GM19035 (cell line): ENCODE data around the gene MYH7.
"Not testable (repeated sequence)": the region's sequence is repeated elsewhere in the genome, so short reads cannot be mapped to it uniquely, and the experiment has no call there.

Source experiments
- ATAC-seq: cut with Tn5 transposase; IDR thresholded peaks from one replicate; pipeline ENCODE4 v1.9.1; 2021; ENCODE audit not compliant: unreplicated experiment

MYH7 gene

DNA sequence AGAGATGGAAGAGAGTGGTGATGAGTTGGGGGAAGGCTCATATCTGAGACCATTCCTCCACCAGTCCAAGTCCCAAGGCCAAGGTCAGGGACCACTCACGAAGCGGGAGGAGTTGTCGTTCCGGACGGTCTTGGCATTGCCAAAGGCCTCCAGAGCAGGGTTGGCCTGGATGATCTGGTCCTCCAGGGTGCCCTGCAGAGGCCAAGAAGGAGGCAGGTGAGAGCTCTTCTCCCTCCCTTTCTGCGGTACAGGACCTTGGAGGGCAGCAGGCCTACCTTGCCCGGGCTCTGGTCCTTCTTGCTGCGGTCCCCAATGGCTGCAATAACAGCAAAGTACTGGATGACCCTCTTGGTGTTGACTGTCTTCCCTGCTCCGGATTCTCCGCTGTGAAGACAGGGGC, 4.0 kb downstream of the MYH7 start:
- no peak for ATAC-seq

DNA sequence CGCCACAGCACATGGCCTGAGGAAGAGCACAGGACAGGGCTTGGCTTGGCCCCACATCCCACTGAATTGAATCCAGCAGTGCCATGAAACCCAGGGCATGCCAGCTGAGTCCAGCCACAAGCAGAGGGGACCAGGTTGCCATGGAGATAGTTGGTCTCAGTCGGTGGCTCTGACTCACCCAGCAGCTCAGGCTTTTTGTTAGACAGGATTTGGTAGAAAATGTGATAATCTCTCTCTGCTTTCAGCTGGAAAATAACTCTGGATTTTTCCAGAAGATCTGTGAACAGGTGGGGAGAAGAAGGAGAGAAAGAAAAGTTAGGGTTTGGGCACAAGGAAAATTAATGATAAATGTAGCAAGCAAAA, 4.8 kb downstream of the MYH7 start:
- no peak for ATAC-seq

DNA sequence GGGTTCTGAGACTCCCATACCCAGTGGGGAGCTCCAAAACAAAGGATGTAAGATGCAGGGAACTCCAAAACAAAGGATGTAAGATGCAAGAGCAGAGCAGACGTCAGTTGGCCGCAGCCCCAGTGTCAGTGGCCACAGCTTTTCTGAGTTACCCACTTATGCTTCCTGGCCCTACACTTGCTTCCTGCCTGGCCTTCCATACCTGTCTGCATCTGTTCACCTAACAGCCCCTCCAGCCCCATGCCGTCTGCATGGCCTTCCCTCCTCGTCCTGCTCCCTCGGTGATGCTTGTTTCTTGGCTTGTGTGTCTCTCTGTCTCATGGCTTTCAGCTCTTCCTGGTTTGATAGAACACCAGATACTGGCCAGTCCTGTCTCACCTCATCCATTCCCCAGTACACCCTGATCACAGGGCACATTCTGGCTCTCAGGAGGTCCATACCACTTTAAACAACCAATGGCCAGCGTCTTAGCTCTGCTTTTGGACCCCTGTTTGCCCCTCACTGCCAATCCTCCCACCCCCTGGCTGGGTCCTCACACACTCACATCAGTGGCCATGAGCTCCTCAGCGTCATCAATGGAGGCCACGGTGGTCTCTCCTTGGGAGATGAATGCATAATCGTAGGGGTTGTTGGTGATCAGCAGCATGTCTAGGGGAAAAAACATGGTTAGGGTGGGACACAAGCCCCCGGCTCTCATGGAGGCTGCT, 5.3 kb downstream of the MYH7 start:
- no peak for ATAC-seq

DNA sequence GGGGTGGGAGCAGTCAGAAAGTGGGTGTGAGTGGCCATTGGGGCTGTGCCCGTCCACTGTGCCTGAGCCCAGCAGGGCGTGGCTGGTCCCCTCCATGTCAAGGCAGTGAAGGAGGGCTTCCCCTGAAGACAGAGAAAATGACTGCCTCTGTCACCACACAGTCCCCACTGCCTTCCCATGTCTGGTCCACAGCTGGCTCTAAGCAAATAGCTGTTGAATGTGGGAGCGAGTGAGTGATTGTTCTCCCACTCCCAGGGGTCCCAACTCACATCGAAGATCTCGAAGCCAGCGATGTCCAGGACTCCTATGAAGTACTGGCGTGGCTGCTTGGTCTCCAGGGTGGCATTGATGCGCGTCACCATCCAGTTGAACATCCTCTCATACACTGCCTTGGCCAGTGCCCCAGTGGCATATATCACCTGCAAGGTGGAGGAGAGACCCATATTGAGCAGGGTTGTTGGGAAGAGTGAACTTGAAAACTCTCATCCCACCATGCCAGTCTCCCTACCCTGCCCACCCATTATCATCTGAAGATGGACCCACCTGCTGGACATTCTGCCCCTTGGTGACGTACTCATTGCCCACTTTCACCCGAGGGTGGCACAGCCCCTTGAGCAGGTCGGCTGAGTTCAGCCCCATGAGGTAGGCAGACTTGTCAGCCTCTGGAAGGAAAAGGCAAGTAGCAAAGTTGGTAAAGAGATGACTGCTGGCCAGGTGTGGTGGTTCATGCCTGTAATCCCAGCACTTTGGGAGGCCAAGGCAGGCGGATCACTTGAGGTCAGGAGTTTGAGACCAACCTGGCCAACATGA, 6.6 kb downstream of the MYH7 start:
- ATAC-seq = no peak

DNA sequence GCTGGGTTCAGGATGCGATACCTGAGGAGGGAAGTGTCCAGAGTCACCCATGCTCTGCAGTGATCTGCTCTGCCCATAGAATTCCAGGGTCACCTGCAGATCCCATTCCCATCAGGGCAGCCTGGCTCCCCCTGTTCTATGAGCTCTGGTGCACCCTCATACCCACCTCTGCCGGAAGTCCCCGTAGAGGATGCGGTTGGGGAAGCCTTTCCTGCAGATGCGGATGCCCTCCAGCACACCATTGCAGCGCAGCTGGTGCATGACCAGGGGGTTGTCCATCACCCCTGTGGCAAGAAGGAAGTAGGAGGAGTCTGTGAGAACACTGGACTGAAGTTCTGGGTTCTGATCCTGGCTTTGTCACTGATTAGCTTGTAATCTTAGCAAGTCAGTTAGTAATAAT, 9.7 kb downstream of the MYH7 start:
- not testable (repeated sequence) for ATAC-seq

DNA sequence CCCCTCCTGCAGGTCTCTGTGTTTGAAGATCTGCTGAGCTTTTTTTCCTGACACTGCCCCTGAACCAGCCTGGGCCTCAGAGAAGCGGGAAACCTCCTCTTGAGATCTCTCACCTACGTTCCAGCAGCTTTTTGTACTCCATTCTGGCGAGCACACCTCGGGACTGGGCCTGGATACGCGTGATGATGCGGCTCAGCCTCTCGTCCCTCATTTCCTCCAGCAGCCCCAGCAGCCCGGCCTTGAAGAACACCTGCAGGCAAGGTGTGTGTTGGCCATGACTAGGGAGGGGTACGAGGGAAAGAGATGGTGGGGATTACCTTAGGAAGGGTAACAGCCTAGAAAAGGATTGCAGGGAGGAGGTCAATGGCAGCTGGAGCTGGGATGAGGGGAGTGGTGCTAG, 10.3 kb downstream of the MYH7 start:
- no peak for ATAC-seq

DNA sequence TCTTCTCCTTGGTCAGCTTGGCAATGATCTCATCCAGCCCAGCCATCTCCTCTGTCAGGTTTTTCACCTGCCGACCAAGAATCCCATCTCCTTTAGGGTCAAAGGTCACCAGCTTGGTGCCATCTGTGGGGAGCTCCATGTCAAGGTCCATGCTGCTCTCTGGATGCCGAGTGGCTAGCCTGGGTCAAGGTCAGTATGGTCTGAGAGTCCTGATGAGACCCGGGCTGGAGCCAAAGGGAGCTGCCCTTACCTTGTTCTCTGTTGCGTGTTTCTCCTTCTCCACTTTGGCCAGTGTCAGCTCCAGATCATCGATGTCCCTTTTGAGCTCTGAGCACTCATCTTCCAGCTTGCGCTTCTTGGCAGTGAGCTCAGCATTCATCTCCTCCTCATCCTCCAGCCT, 11.8 kb downstream of the MYH7 start:
- no peak for ATAC-seq

DNA sequence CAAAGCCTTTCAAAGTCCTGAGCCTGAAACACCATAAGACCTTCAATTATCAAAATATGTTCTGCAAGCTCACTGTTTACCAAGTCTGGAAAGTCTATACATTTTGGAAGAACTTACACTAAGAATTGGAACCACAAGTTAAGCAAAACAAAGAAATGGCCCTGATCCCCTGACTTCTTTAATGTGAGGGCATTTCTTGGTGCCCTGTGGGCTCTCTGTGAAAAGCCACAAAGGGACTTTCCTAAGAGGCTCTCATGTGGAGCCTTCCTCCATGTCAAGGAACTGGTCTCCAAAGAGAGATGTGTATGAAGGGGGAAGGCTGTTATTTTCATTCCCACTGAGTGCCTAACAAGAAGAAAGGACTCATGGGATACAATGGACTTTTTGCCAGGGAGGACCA, 13.9 kb downstream of the MYH7 start:
- no peak for ATAC-seq

DNA sequence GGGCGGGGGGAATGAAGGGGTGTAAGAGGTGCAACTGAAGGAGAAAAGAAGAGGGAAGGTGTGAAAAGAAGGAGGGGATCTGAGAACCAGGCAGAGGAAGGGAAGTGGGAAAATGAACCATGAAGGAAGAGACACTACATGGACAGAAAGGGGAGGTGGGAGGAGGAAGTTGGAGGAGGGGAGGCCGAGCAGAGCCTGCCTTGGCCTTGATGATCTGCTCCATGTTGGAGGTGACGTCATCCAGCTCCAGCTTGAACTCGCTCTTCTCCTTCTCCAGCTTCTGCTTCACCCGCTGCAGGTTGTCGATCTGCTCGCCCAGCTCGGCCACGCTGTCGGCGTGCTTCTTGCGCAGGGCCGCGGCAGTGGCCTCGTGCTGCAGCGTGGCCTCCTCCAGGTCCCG, 15.8 kb downstream of the MYH7 start:
- ATAC-seq = not testable (repeated sequence)

DNA sequence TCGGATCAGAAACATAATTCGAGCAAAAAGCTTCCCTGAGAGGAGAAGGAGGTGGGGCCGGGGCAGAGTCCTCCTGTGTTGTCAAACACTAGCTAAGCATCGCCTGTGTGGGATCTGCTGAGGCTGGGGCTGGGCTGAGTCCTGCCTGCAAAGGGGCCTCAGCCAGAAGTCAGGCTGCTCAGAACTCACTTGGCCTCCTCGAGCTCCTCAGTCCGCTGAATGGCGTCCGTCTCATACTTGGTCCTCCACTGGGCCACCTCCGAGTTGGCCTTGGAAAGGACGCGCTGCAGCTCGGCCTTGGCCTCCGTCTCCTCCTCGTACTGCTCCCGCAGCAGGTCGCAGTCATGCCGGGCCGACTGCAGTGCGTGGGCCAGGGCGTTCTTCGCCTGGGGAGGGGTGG, 17.4 kb downstream of the MYH7 start:
- ATAC-seq = no peak

DNA sequence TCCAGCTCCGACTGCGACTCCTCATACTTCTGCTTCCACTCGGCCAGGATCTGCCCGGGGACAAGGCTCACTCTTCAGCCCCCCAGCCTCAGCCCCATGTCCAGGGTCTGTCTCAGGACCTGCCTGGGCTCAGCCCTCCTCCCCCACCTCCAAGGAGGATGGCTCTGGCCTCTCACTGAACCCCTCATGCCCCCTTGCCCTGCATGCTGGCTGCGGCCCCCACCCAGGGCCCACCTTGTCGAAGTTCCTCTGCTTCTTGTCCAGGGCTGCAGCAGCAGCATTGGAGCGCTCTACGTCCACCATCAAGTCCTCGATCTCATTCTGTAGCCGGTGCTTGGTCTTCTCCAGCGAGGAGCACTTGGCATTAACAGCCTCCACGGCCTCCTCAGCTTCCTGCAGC, 18.2 kb downstream of the MYH7 start:
- not testable (repeated sequence) for ATAC-seq

DNA sequence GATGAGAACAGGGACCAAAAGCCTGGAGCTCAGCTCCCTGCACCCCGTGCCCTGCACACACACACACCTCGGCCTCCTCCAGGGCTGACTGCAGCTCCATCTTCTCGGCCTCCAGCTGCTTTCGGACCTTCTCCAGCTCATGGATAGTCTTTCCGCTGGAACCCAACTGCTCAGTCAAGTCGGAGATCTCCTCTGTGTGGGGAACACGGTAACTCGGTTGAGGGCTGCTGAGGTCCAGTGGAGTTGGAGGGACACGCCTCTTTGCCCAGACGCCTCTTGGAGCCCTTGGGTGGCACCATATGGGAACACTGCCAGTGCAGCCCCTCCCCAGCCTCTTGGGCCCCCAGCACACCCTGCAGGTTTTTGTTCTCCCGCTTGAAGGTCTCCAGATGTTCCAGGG, 18.7 kb downstream of the MYH7 start:
- no peak for ATAC-seq

DNA sequence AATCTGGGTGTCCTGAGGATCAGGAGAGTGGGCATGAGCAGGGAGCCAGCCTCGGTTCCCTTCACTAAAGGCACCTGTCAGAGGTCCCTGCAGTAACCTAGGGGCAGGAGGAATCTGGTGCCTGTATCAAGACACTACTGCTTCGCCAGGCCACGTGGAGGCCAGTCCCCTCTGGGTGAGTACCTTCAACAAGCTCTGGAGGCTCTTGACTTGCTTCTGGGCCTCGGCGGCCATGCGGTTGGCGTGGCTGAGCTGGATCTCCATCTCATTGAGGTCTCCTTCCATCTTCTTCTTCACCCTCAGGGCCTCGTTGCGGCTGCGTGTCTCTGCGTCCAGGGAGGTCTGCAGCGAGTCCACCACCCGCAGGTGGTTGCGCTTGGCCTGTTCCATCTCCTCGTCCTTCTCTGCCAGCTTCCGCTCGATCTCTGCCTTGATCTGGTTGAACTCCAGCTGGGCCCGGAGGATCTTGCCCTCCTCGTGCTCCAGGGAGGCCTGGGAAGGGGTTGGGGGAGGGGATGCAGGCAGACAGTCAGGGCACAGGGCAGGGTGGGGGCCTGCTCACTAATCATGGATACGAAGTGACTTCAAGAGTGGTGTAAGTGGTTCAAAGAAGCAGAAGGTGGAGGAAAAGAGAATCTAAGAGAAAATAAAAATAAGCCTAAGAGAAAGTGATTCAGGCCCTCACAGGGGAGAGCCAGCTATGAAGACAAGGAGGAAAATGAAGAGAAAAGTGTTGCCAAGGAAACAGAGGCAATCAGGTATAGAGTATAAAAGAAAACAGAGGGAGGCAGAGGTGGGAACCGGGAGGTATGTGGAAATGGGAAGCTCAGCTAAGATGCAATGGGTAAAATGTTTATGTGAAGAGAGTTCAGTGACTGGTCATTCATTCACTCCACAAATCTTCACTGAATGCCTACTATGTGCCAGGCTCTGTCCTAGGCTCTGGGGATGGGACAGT, 19.4 kb downstream of the MYH7 start:
- no peak for ATAC-seq

DNA sequence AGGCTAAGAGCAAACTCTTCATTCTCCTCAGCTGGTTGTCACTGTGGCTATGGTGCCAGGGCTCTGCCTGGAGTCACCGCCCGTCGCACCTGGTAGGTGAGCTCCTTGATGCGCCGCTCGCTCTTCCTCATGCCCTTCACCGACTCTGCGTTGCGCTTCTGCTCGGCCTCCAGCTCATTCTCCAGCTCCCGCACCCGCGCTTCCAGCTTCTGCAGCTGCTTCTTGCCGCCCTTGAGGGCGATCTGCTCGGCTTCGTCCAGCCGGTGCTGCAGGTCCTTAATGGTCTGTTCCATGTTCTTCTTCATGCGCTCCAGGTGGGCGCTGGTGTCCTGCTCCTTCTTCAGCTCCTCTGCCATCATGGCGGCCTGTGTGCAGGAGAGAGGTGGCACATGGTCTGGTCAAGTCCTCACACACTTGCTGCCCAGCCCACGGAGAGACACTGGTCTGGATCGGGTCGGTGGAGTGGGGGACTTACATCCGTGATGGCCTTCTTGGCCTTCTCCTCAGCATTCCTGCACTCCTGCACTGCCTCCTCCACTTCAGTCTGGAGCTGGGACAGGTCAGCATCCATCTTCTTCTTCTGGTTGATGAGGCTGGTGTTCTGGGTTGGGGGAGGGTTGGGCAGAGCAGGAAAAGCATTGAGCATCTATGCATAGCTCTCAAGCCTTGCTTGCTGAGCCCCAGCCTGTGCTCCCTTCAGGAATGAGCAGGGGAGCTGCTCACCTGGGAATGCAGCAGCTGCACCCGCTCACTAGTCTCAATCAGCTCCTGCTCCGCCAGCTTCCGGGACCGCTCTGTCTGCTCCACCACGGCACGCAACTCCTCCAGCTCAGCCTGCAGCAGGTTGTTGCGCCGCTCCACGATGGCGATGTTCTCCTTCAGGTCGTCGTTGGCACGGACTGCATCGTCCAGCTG, 20.3 kb downstream of the MYH7 start:
- ATAC-seq = no peak

DNA sequence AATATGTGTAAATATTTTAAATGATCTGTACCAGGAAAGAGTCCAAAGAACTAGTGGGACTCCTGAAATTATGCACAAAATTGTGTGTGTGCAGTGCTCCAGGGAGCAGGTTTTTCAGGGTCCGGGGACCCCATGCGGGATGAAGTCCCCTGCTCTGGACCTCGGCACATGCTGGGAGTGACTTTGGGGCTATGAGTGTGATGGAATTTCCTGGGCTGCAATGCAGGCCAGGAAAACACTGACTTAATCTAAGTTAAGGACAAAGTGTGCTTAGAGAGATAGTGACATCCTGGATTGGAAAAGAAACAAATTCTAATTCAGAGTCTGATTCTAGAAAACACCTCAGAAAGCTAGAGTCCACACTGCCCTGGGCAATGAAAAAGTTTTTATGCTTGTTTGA, 21.2 kb downstream of the MYH7 start:
- ATAC-seq = no peak

DNA sequence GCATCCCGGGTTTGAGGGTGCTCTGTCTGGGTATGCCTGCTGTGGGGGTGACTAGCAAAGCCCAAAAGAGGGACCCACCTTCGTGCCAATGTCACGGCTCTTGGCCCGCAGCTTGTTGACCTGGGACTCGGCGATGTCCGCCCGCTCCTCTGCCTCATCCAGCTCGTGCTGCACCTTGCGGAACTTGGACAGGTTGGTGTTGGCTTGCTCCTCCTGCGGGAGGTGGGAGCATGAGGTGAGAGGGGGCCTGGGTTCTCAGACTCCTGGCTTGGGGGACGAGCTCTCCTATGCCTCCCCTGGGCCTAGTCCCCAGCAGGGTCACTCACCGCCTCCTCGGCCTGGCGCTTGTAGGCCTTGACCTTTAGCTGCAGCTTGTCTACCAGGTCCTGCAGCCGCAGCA, 21.8 kb downstream of the MYH7 start:
- no peak for ATAC-seq

DNA sequence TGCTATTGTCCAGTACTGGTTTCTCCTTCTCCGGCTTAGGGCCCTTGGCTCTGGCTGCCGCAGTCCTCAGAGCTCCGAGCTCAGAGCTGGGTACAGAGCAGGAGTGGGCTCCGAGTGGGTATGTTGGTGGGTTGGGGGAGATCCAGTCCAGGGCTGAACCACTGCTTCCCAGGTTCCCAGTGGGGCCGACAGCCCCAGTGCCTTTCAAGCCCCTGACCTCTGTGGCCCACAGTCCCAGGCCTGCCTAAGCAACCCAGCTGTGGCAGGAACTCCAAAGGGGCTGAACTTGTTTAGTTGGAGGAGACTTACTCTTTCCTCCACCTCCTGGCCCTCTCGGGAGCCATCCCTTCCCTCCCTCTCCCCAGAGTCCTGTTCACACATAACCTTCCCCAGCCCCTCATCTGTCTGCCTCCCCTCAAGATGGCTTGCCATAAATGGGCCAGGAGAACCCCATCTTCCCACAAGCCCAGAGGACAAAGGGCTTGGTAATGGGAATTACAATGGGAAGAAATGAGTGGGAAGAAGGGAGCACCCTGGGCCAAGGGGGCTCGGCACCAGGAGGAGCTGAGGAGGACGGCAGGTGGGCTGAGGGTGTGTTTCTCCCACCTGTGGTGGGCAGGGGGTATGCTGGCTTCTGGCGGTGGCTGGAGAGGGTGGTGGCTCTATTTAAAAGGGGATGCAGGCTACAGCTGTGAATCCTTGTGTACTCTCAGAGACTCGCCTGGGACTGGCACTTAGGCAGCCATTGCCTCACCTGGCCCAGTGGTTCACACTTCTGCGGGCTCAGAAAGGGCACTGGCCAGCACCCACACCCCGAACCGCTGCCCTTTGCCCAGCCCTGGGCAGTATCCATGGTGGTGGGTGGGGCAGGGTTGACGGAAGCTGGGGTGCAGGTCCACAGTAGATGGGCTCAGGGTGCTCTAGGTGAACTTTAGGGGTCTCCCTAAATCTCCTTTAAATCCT, 23.6 kb downstream of the MYH7 start:
- no peak for ATAC-seq

DNA sequence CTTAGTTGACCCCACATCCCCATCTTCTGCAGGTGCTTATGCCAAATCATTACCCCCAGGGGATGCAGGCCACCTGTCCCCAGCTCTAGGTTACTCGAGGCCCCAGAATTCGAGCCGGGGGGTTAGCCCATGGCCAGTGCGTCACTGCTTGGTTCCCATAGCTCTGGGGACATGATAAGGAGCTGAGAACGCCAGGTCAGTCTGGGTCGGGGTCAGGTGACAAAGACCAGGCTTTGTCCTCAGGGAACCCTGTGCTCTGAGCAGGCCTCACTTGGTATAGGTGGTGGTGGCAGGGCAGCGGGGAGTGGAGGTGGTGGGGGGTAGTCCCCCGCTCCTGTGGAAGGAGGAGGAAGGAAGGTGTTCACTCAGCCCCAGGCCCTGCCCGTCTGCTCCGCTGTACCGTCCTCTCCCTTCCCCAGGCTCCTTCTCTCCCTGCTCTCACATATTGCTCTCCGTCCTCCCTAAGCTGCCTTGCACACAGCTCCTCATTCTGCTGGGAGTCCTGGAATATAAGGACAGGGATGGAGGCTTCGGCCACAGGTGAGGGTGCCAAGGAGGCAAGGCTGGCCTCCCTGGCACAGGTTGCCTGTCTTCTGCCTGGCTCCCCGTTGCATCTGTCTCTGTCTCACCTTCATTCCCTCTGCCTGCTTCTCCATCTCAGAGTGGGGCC, 25.4 kb downstream of the MYH7 start:
- ATAC-seq = no peak

DNA sequence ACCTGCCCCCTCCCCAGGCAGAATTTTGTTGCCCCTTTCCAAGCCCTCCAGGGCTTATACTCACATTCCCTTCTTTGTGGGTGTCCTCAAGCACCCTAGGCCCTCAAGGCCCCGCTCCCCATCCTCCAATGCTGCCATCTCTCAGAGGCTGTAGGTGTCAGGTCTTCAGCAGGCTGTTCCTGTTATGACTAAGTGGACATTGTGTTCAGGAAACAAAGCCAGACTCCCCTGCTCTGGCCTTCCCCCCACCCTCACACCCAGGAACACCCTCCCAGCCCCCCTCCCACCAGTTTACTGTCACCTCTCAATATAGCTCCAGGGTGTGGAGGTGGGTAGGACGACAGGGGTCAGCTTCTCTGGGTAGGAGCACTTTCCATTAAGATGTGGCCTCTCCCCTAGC, 26.0 kb downstream of the MYH7 start:
- no peak for ATAC-seq
